AG04449 (cell line): ENCODE measurements around the gene PPP1R14B.

ENCODE experiments used
- CTCF ChIA-PET: fragments of 350-600 bp; formaldehyde crosslinking; extraction: SDS; loops from one replicate; lab custom pipeline; 2021; ENCODE audit warnings: antibody characterized with exemption; lab: Yijun Ruan, JAX
- POLR2A ChIA-PET: fragments of 400-600, 350-600 bp; formaldehyde crosslinking; extraction: SDS; loops from one replicate; lab custom pipeline; 2020; ENCODE audit warnings: antibody characterized with exemption, inconsistent platforms; lab: Yijun Ruan, JAX
- DNase-seq: peaks from one replicate; pipeline ENCODE4 v3.0.0-alpha.2; 2010; ENCODE audit warnings: low read depth, low spot score
- H3K4me3 ChIP-seq: 2 replicates; pipeline ENCODE4 v1.5.1; 2011; ENCODE audit warnings: low read depth, mild to moderate bottlenecking, control low read depth, low read length
- CTCF ChIP-seq: IDR thresholded peaks from one replicate; pipeline ENCODE4 v1.5.1; 2011; ENCODE audit warnings: mild to moderate bottlenecking, moderate library complexity, low read length, control low read depth, inconsistent platforms; ENCODE audit not compliant: insufficient read depth; ENCODE audit errors: missing control alignments

Gene PPP1R14B

GRCh38 chr11:64220271-64220670, 26.5 kb downstream of the PPP1R14B start:
- CTCF ChIA-PET: interaction anchor here (1.2 to 9.1 kb wide), 2 partner anchors 15 to 32 kb away, joined by 3 to 86 read pairs; partner anchors contain the start of gene FERMT3

GRCh38 chr11:64219755-64220154, 27.0 kb downstream of the PPP1R14B start:
- ChIA-PET CTCF (interaction anchor here (1.2 to 9.1 kb wide), 2 partner anchors 15 to 32 kb away, joined by 3 to 86 read pairs; partner anchors contain the start of gene FERMT3), POLR2A (interaction anchor here (0.7 kb wide), 1 partner anchor 58 kb away, joined by 3 read pairs; no protein-coding TSS in a partner anchor)
- H3K4me3 ChIP-seq: no peak overlapping the region
- no peak for DNase-seq
- TF ChIP-seq CTCF: no peak

More at GRCh38 chr11:64220271-64220670, 26.5 kb downstream of the PPP1R14B start:
- POLR2A ChIA-PET: no interaction called here
- no peak for TF ChIP-seq CTCF
- H3K4me3 ChIP-seq: no peak overlapping the region
- no peak for DNase-seq

GRCh38 chr11:64219354-64219684, 27.4 kb downstream of the PPP1R14B start:
- POLR2A ChIA-PET: interaction anchor here (0.7 kb wide), 1 partner anchor 58 kb away, joined by 3 read pairs; no protein-coding TSS in a partner anchor
- DNase-seq: no peak
- TF ChIP-seq CTCF: no peak
- no peak overlapping the region for H3K4me3 ChIP-seq
- CTCF ChIA-PET: interaction anchor here (1.2 to 9.1 kb wide), 2 partner anchors 14 to 33 kb away, joined by 3 to 86 read pairs; partner anchors contain the start of gene FERMT3

- H3K4me3 ChIP-seq: no peak overlapping the region
- no peak for DNase-seq
- no peak for TF ChIP-seq CTCF
- POLR2A ChIA-PET: interaction anchor here (0.7 kb wide), 1 partner anchor 58 kb away, joined by 3 read pairs; no protein-coding TSS in a partner anchor
- CTCF ChIA-PET: interaction anchor here (0.7 to 9.1 kb wide), 2 partner anchors 14 to 86 kb away, joined by 3 to 86 read pairs; partner anchors contain the start of gene FERMT3
These were observed 28.0 kb downstream of the PPP1R14B start for GRCh38 chr11:64218628-64219353.

- DNase-seq: no peak
- no peak for TF ChIP-seq CTCF
- POLR2A ChIA-PET: no interaction called here
- no peak overlapping the region for H3K4me3 ChIP-seq
- CTCF ChIA-PET: interaction anchor here (2.6 to 9.1 kb wide), 3 partner anchors 12 to 87 kb away, joined by 8 to 86 read pairs (median 23); partner anchors contain the start of genes ESRRA and FERMT3
These were observed 29.9 kb downstream of the PPP1R14B start for GRCh38 chr11:64216879-64217278.

- CTCF ChIA-PET: interaction anchor here (1.3 to 11.7 kb wide), 5 partner anchors 13 to 91 kb away, joined by 3 to 305 read pairs (median 56); partner anchors contain the start of genes CATSPERZ, ESRRA, NUDT22 and STIP1
These were observed 35.4 kb downstream of the PPP1R14B start for GRCh38 chr11:64211181-64211872.

More at GRCh38 chr11:64211181-64211872, 35.4 kb downstream of the PPP1R14B start:
- POLR2A ChIA-PET: interaction anchor here (0.6 kb wide), 1 partner anchor 31 kb away, joined by 3 read pairs; no protein-coding TSS in a partner anchor
- no peak for DNase-seq
- TF ChIP-seq CTCF: no peak
- H3K4me3 ChIP-seq: no peak overlapping the region
